Measurements from ENCODE around the gene PLAAT3.
"Not testable (repeated sequence)": the region's sequence is repeated elsewhere in the genome, so short reads cannot be mapped to it uniquely, and the experiment has no call there.

The PLAAT3 gene

DNA sequence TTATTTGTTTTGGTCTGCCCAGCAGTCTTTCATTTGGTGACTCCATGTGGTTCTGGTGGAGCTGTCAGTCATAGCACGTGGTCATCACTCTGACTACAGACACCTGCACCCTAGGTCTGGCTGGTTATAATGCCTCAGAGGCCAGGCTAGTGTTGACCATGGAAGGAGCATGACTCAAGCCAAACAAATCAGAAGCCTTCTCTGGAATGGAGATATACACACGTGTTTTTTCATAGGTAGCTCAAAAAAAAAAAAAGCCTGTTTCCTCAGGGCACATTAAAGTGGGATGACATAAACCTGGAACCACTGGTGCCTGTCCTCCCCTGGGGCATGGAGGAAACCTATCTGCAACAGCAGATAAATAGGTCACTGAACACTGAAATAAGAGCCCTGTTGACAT lies 8.1 kb upstream of the PLAAT3 start:
- H3K4me3 ChIP-seq (ENCODE audit: low read depth, low read length): no peak overlapping the region
- H3K9me3 ChIP-seq (ENCODE audit: control insufficient read depth, insufficient read depth, low read depth, low read length): no peaks in the 10 kb centered on the region
- no peaks in the 10 kb centered on the region for H3K27me3 ChIP-seq (ENCODE audit: control insufficient read depth, insufficient read depth, low read length)
- no peak overlapping the region for H3K9ac ChIP-seq (ENCODE audit: low read length)
- peaks cover 2% of the 10 kb centered on the region; the same call in 1 of the 2 replicates for H3K36me3 ChIP-seq (ENCODE audit: control insufficient read depth, insufficient read depth, low read length)
- peaks cover 11% of the 10 kb centered on the region for H3K4me1 ChIP-seq (ENCODE audit: control insufficient read depth, insufficient read depth, low read length)
- no peak overlapping the region for H3K27ac ChIP-seq (ENCODE audit: low read depth, low read length)

DNA sequence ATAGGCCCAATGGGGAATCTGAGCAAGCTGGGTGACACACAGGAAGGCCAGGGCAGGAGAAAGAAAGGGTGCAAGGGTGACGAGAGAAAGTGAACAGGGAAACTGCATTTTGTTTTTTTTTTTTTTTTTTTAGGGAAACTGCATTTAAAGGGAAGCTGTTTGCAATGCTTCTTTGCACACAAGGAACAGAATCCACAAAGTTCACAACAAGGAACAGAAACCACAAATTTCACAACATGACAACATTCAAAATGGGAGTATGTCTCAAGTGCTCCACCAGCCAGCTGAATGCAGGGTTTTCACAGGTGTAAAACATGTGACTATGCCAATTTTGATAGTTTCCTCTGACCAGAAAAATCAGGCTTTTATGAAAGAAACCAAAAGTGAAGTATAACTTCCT lies 6.8 kb upstream of the PLAAT3 start:
- Histone ChIP-seq H3K27ac (ENCODE audit: low read depth, low read length) (no peak overlapping the region), H3K9ac (ENCODE audit: low read length) (no peak overlapping the region), H3K4me3 (ENCODE audit: low read depth, low read length) (no peak overlapping the region), H3K4me1 (ENCODE audit: control insufficient read depth, insufficient read depth, low read length) (peaks cover 11% of the 10 kb centered on the region), H3K27me3 (ENCODE audit: control insufficient read depth, insufficient read depth, low read length) (no peaks in the 10 kb centered on the region), H3K9me3 (ENCODE audit: control insufficient read depth, insufficient read depth, low read depth, low read length) (no peaks in the 10 kb centered on the region), H3K36me3 (ENCODE audit: control insufficient read depth, insufficient read depth, low read length) (no peaks in the 10 kb centered on the region)

DNA sequence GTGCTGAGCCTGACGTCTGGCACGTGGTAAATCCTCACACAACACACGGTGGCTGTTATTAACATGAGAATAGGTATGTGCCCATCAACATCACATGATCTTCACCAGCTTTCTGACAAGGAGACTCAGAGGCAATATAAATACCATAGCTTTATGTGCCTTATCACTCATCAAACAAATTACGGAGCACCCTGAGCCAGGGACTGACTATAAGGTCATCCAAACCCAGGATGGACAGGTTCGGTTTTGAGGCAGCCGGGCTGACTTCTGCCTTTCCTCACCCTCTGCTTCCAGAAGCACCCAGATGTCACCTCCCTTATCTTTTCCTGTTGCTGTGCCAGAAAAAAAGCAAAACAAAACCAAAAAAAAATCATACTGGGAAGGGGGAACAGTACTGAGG lies 5.7 kb upstream of the PLAAT3 start:
- no peak overlapping the region for H3K27ac ChIP-seq (ENCODE audit: low read depth, low read length)
- H3K4me3 ChIP-seq (ENCODE audit: low read depth, low read length): no peak overlapping the region
- H3K9me3 ChIP-seq (ENCODE audit: control insufficient read depth, insufficient read depth, low read depth, low read length): no peaks in the 10 kb centered on the region
- no peaks in the 10 kb centered on the region for H3K27me3 ChIP-seq (ENCODE audit: control insufficient read depth, insufficient read depth, low read length)
- no peak overlapping the region for H3K9ac ChIP-seq (ENCODE audit: low read length)
- no peaks in the 10 kb centered on the region for H3K36me3 ChIP-seq (ENCODE audit: control insufficient read depth, insufficient read depth, low read length)
- H3K4me1 ChIP-seq (ENCODE audit: control insufficient read depth, insufficient read depth, low read length): peaks cover 10% of the 10 kb centered on the region

DNA sequence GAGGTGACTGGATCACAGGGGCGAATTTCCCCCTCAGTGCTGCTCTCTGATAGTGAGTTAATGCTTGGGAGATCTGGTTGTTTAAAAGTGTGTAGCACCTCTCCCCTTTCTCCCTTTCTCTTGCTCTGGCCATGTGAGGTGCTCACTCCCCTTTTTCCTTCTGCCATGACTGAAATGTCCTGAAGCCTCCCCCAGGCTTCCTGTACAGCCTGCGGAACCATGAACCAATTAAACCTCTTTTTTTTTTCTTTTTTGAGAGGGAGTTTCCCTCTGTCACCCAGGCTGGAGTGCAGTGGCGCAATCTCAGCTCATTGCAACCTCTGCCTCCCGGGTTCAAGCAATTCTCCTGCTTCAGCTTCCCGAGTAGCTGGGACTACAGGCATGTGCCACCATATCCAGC lies 3.5 kb upstream of the PLAAT3 start:
- not testable (repeated sequence) for H3K9ac ChIP-seq (ENCODE audit: low read length); H3K4me1 ChIP-seq (ENCODE audit: control insufficient read depth, insufficient read depth, low read length); H3K9me3 ChIP-seq (ENCODE audit: control insufficient read depth, insufficient read depth, low read depth, low read length); H3K27me3 ChIP-seq (ENCODE audit: control insufficient read depth, insufficient read depth, low read length); H3K4me3 ChIP-seq (ENCODE audit: low read depth, low read length); H3K36me3 ChIP-seq (ENCODE audit: control insufficient read depth, insufficient read depth, low read length); H3K27ac ChIP-seq (ENCODE audit: low read depth, low read length)

DNA sequence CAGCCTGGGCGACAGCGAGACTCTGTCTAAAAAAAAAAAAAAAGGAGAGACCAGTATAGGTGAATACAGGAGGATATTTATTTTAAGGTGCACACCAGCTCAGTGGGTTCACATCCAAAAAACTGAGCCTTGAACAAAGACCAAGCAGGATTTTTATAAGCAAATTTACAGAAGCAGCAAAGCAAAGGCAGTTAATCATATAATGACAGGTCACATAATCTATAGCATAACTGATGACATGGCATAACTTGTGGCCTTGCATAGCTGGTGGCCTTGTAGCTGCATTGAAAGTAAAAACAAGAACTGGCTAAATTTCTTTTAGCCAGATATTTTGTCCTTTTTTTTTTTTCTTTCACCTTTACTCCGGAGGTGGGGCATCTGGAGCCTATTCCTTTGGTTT lies 2.7 kb upstream of the PLAAT3 start:
- no peak overlapping the region for H3K27ac ChIP-seq (ENCODE audit: low read depth, low read length)
- no peaks in the 10 kb centered on the region for H3K9me3 ChIP-seq (ENCODE audit: control insufficient read depth, insufficient read depth, low read depth, low read length)
- H3K36me3 ChIP-seq (ENCODE audit: control insufficient read depth, insufficient read depth, low read length): no peaks in the 10 kb centered on the region
- H3K4me3 ChIP-seq (ENCODE audit: low read depth, low read length): no peak overlapping the region
- no peak overlapping the region for H3K9ac ChIP-seq (ENCODE audit: low read length)
- H3K27me3 ChIP-seq (ENCODE audit: control insufficient read depth, insufficient read depth, low read length): peaks cover 10% of the 10 kb centered on the region; the same call in 1 of the 2 replicates
- peaks cover 6% of the 10 kb centered on the region; the same call in 1 of the 2 replicates for H3K4me1 ChIP-seq (ENCODE audit: control insufficient read depth, insufficient read depth, low read length)

DNA sequence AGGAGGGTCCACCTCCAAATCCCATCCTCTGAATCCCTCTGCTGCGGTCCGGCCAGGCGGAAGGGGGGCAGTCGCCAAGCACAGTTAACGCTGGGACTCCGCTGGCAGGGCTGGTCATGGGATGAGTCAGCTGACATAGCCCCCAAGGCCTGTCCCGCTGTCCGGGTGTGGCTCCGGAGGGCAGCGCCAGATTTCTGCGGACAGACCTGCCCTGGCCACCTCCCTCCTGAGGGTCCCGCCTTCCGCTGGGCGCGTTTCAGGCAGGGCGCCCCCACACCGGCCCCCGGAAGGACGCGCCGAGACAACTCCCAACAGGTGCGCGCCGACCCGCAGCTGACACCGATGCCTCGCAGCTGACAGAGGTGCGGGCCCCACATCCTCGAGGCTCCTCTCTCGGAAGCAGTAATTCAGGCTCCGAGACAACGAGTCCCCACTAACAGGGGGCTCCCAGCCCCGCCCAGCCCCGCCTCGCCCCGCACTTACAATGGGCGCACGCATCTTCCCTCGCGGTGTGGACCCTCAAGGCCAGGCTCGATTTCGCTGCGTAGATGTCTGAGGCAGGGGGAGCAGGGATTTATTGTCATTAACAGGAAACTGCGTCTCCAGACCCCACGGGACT lies 607 bp downstream of the PLAAT3 start:
- Histone ChIP-seq H3K4me1 (ENCODE audit: control insufficient read depth, insufficient read depth, low read length) (peaks cover 33% of the 10 kb centered on the region), H3K4me3 (ENCODE audit: low read depth, low read length) (peak overlapping the region; percentile 78), H3K36me3 (ENCODE audit: control insufficient read depth, insufficient read depth, low read length) (no peaks in the 10 kb centered on the region), H3K9me3 (ENCODE audit: control insufficient read depth, insufficient read depth, low read depth, low read length) (no peaks in the 10 kb centered on the region), H3K27ac (ENCODE audit: low read depth, low read length) (peak overlapping the region; percentile 77; the same call in 1 of the 2 replicates), H3K9ac (ENCODE audit: low read length) (peak overlapping the region; percentile 93), H3K27me3 (ENCODE audit: control insufficient read depth, insufficient read depth, low read length) (peaks cover 13% of the 10 kb centered on the region; the same call in 1 of the 2 replicates)

DNA sequence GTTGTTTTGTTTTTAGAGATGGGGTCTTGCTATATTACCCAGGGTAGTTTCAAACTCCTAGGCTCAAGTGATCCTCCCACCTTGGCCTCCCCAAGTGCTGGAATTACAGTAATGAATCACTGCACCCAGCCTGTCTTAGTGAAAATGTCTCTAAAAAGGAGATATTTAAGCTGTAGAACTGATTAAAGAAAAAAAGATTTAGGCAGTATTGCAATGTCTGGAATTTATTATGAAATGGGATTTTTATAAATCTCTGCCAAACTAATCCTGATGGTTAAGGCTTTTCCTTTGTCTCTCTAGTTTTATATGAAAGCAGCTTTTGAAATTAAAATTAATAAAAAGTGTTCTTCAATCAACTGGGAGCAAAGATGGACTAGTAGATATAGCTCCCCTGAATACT lies 2.1 kb downstream of the PLAAT3 start:
- Histone ChIP-seq H3K27ac (ENCODE audit: low read depth, low read length) (no peak overlapping the region), H3K4me1 (ENCODE audit: control insufficient read depth, insufficient read depth, low read length) (peaks cover 39% of the 10 kb centered on the region), H3K4me3 (ENCODE audit: low read depth, low read length) (peak overlapping the region; percentile 78; the same call in 1 of the 2 replicates), H3K9ac (ENCODE audit: low read length) (no peak overlapping the region), H3K9me3 (ENCODE audit: control insufficient read depth, insufficient read depth, low read depth, low read length) (no peaks in the 10 kb centered on the region), H3K27me3 (ENCODE audit: control insufficient read depth, insufficient read depth, low read length) (peaks cover 13% of the 10 kb centered on the region; the same call in 1 of the 2 replicates), H3K36me3 (ENCODE audit: control insufficient read depth, insufficient read depth, low read length) (no peaks in the 10 kb centered on the region)

DNA sequence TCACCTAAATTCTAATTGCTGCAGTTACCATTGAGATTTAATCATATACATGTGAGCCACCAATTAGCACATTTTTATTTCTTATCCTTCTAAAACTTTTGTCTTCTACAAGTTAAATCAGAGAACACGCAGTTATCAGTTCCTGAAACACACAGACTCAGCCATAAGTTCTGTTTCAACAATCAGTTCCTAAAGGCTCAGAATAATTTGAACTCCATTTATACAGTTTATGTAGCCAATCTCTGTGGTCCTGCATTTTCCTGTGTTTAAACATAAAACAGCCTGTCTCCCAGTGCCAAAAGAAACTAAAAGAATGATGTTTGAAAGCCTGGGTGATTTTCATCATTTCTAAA lies 2.9 kb downstream of the PLAAT3 start:
- H3K27me3 ChIP-seq (ENCODE audit: control insufficient read depth, insufficient read depth, low read length): peaks cover 13% of the 10 kb centered on the region; the same call in 1 of the 2 replicates
- no peaks in the 10 kb centered on the region for H3K9me3 ChIP-seq (ENCODE audit: control insufficient read depth, insufficient read depth, low read depth, low read length)
- peak overlapping the region; percentile 58 for H3K9ac ChIP-seq (ENCODE audit: low read length)
- H3K27ac ChIP-seq (ENCODE audit: low read depth, low read length): peak overlapping the region; percentile 42; the same call in 1 of the 2 replicates
- H3K4me1 ChIP-seq (ENCODE audit: control insufficient read depth, insufficient read depth, low read length): peaks cover 43% of the 10 kb centered on the region
- H3K4me3 ChIP-seq (ENCODE audit: low read depth, low read length): peak overlapping the region; percentile 36; the same call in 1 of the 2 replicates
- H3K36me3 ChIP-seq (ENCODE audit: control insufficient read depth, insufficient read depth, low read length): 0 out of 2 replicates have a peak, but pooled peaks cover 5% of the 10 kb centered on the region

DNA sequence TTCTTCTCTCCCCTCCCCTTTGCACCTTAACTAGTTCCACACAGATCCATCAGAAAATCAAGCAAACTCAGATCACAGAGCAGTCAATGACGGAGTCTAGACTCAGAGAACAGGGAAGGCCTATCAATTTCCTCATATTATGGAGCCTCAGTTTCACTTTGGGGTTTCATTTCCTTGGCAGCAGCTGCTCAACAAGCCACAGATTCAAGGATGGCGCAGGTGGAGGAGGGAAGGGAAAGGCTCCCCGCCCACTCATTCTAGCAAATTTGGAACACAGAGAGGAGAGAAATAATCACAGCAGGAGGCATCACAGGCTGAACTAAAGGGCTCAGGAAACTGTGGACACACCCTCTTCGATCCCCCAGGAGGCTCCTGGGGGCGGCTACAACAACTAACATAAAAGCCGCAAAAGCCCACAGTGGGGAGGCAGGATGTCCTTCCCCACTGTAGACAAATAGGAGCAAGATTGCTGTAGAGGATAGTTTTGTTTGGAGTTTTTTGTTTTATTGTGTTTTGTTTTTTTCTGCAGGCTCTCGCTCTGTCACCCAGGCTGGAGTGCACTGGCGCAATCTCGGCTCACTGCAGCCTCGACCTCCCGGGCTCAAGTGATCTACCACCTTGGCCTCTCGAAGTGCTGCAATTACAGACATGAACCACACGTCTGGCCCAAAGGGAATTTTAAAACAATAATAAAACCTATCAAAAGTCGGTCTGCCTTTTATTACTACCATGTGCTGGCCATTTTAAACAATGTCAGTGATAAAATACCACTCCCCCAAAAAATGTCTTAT lies 3.4 kb downstream of the PLAAT3 start:
- Histone ChIP-seq H3K4me1 (ENCODE audit: control insufficient read depth, insufficient read depth, low read length) (peaks cover 43% of the 10 kb centered on the region), H3K27me3 (ENCODE audit: control insufficient read depth, insufficient read depth, low read length) (peaks cover 13% of the 10 kb centered on the region; the same call in 1 of the 2 replicates), H3K9me3 (ENCODE audit: control insufficient read depth, insufficient read depth, low read depth, low read length) (no peaks in the 10 kb centered on the region), H3K4me3 (ENCODE audit: low read depth, low read length) (peak overlapping the region; percentile 36), H3K27ac (ENCODE audit: low read depth, low read length) (peak overlapping the region; percentile 42; the same call in 1 of the 2 replicates), H3K36me3 (ENCODE audit: control insufficient read depth, insufficient read depth, low read length) (peaks cover 6% of the 10 kb centered on the region; the same call in 1 of the 2 replicates), H3K9ac (ENCODE audit: low read length) (peak overlapping the region; percentile 58)

DNA sequence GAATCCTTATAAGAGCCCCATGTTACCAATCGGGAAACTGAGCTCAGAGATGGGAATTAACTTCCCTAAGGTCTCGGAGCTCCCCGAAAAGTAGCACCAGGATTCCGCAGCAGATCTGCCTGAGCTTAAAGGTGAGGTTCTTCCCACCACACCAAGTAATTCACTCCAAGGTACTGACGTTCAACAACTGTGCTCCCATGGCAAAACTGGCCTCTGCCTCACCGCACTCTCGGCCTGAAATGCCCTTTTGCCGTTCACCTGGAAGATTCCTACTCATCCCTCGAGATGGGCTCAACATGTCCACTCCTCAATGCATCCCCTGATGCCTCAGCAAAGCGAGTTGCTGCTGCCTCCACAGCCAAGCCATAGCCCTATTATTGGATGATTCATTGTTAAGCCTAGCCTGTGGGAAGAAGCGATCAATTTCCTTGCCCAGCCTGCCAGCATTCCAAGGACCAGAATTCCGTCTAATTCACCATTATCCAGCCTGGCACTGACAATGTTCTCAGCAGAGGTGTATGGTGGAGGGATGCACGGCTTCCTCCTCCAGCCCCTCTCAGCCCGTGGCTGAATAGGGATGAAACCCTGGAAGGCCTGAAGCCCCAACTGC lies 4.2 kb downstream of the PLAAT3 start:
- Histone ChIP-seq H3K4me3 (ENCODE audit: low read depth, low read length) (peak overlapping the region; percentile 36), H3K4me1 (ENCODE audit: control insufficient read depth, insufficient read depth, low read length) (peaks cover 43% of the 10 kb centered on the region), H3K36me3 (ENCODE audit: control insufficient read depth, insufficient read depth, low read length) (peaks cover 7% of the 10 kb centered on the region; the same call in 1 of the 2 replicates), H3K27ac (ENCODE audit: low read depth, low read length) (peak overlapping the region; percentile 28; the same call in 1 of the 2 replicates), H3K27me3 (ENCODE audit: control insufficient read depth, insufficient read depth, low read length) (peaks cover 13% of the 10 kb centered on the region; the same call in 1 of the 2 replicates), H3K9me3 (ENCODE audit: control insufficient read depth, insufficient read depth, low read depth, low read length) (no peaks in the 10 kb centered on the region), H3K9ac (ENCODE audit: low read length) (peak overlapping the region; percentile 39)
